ENCODE data around the gene ANO1. TPM values are rescaled to one million over a fixed set of nuclear protein-coding genes. Genes with fewer than 3 reads are reported as not detected.

The ANO1 gene
- total RNA-seq, 3 donors from 2014 or later = 0.14 to 0.20 (median 0.16) TPM

Other genes with a start within 250 kb of the ANO1 start
- 10 to 100 TPM; 34.7 to 41.7 (median 38.6) TPM for gene FADD, start 125.0 kb downstream of the ANO1 start, total RNA-seq
- 10 to 100 TPM; 38.2 to 48.0 (median 46.7) TPM for gene PPFIA1, start 192.4 kb downstream of the ANO1 start, total RNA-seq